ENCODE results near the gene ANO7. TPM values are rescaled to one million over a fixed set of nuclear protein-coding genes. Genes with fewer than 3 reads are reported as not detected.

Gene ANO7
- total and polyA plus RNA-seq, 2 of the 13 experiments (the other 11 are each of a cell fraction or from before 2014, with no cell fraction given): 4.1 to 4.9 TPM

- Histone ChIP-seq H3K79me2 (ENCODE audit: insufficient read depth, low read length) (no peaks in the 10 kb centered on the region), H3K27me3 (ENCODE audit: control insufficient read depth in 1 of 2, insufficient read depth in 2 of 2, low read length in 2 of 2) (no peaks in the 10 kb centered on the region; a peak in 1 of 5 replicates), H2AFZ (ENCODE audit: low read length) (no peak overlapping the region), H3K9me3 (ENCODE audit: low read length) (no peaks in the 10 kb centered on the region), H3K4me2 (ENCODE audit: low read depth, low read length) (no peak overlapping the region), H3K36me3 (replicated peaks in 1 of 2; ENCODE audit: control insufficient read depth in 1 of 2, insufficient read depth in 2 of 2, low read length in 2 of 2) (peaks cover 30 to 58% of the 10 kb centered on the region in 2 experiments), H3K4me3 (replicated peaks in 1 of 3; ENCODE audit: insufficient read depth in 1 of 3, low read depth in 2 of 3, low read length in 3 of 3) (no peak overlapping the region), H3K27ac (ENCODE audit: extremely low read length, insufficient read depth, low read length) (no peak overlapping the region), H4K20me1 (ENCODE audit: insufficient read depth, low read length) (no peaks in the 10 kb centered on the region), H3K9ac (ENCODE audit: insufficient read depth, low read depth, low read length) (no peak overlapping the region), H3K4me1 (ENCODE audit: insufficient read depth, low read length) (no peaks in the 10 kb centered on the region)
- FAIRE-seq: no peak
- POLR2A ChIA-PET: no interaction called here
- intact Hi-C loops (cut with micrococcal nuclease; ENCODE audit: unreplicated experiment): no loop called here
- CTCF ChIA-PET (ENCODE audit: low intra/inter-chr PET ratio, low total read pairs): no interaction called here
- no TSS peak for BruUV-seq (replicated peaks)
- no peak for ATAC-seq
- in situ Hi-C loops (cut with HindIII; ENCODE audit: extremely low pct_ligation_motif_present, low pct_unique_long_range_greater_than_20kb): no loop called here
- WGBS (ENCODE audit: low lambda C conversion rate): 78% methylated on average over 3 of the region's 3 CpGs
- no peak for DNase-seq (ENCODE audit: low spot score)
- TF ChIP-seq ZNF160 (CRISPR knock-in tag; IDR thresholded peaks at IDR 0.05) (no peak), THAP9 (CRISPR knock-in tag; IDR thresholded peaks at IDR 0.05; ENCODE audit: borderline replicate concordance) (no peak), MATR3 (CRISPR knock-in tag; IDR thresholded peaks at IDR 0.05) (no peak), ZFP36 (IDR thresholded peaks at IDR 0.05; ENCODE audit: borderline replicate concordance, low read depth, low read length, partially characterized antibody) (no peak), CHCHD3 (CRISPR knock-in tag; IDR thresholded peaks at IDR 0.05) (no peak), ZNF256 (CRISPR knock-in tag; conservative IDR thresholded peaks at IDR 0.05) (no peak), PAF1 (CRISPR knock-in tag; IDR thresholded peaks at IDR 0.05) (no peak), NR2F2 (IDR thresholded peaks at IDR 0.05; ENCODE audit: borderline replicate concordance, low read depth) (no peak), SNAPC2 (CRISPR knock-in tag; IDR thresholded peaks at IDR 0.05) (no peak), SNAI1 (CRISPR knock-in tag; IDR thresholded peaks at IDR 0.05; ENCODE audit: borderline replicate concordance) (no peak), ZNF512 (CRISPR knock-in tag; IDR thresholded peaks at IDR 0.05) (no peak)
- TF ChIP-seq, protein P1, sequence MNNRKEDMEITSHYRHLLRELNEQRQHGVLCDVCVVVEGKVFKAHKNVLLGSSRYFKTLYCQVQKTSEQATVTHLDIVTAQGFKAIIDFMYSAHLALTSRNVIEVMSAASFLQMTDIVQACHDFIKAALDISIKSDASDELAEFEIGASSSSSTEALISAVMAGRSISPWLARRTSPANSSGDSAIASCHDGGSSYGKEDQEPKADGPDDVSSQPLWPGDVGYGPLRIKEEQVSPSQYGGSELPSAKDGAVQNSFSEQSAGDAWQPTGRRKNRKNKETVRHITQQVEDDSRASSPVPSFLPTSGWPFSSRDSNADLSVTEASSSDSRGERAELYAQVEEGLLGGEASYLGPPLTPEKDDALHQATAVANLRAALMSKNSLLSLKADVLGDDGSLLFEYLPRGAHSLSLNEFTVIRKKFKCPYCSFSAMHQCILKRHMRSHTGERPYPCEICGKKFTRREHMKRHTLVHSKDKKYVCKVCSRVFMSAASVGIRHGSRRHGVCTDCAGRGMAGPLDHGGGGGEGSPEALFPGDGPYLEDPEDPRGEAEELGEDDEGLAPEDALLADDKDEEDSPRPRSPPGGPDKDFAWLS (CRISPR knock-in tag; IDR thresholded peaks at IDR 0.05; ENCODE audit: borderline replicate concordance): no peak
- TF ChIP-seq, protein P2, sequence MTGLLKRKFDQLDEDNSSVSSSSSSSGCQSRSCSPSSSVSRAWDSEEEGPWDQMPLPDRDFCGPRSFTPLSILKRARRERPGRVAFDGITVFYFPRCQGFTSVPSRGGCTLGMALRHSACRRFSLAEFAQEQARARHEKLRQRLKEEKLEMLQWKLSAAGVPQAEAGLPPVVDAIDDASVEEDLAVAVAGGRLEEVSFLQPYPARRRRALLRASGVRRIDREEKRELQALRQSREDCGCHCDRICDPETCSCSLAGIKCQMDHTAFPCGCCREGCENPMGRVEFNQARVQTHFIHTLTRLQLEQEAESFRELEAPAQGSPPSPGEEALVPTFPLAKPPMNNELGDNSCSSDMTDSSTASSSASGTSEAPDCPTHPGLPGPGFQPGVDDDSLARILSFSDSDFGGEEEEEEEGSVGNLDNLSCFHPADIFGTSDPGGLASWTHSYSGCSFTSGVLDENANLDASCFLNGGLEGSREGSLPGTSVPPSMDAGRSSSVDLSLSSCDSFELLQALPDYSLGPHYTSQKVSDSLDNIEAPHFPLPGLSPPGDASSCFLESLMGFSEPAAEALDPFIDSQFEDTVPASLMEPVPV (CRISPR knock-in tag; IDR thresholded peaks at IDR 0.05): no peak
- TF ChIP-seq, protein P3, sequence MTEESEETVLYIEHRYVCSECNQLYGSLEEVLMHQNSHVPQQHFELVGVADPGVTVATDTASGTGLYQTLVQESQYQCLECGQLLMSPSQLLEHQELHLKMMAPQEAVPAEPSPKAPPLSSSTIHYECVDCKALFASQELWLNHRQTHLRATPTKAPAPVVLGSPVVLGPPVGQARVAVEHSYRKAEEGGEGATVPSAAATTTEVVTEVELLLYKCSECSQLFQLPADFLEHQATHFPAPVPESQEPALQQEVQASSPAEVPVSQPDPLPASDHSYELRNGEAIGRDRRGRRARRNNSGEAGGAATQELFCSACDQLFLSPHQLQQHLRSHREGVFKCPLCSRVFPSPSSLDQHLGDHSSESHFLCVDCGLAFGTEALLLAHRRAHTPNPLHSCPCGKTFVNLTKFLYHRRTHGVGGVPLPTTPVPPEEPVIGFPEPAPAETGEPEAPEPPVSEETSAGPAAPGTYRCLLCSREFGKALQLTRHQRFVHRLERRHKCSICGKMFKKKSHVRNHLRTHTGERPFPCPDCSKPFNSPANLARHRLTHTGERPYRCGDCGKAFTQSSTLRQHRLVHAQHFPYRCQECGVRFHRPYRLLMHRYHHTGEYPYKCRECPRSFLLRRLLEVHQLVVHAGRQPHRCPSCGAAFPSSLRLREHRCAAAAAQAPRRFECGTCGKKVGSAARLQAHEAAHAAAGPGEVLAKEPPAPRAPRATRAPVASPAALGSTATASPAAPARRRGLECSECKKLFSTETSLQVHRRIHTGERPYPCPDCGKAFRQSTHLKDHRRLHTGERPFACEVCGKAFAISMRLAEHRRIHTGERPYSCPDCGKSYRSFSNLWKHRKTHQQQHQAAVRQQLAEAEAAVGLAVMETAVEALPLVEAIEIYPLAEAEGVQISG (CRISPR knock-in tag; IDR thresholded peaks at IDR 0.05): no peak
Observed at GRCh38 chr2:241163601-241164118, 24.8 kb upstream of the ANO7 start.
